Renal cortex interstitium (tissue), 15 donors: ENCODE measurements around the gene NOA1. TPM values are rescaled to one million over a fixed set of nuclear protein-coding genes. Genes with fewer than 3 reads are reported as not detected.

Experiments
- DNase-seq, 11 donors: peaks; one replicate each; pipeline ENCODE4 v3.0.0-alpha.2; 2013; ENCODE audit warnings: low read depth in 9 of 11, low spot score in 4 of 11; ENCODE audit errors: extremely low read depth in 1 of 11
- long read RNA-seq, 16 experiments: transcript quantifications; one replicate each; lab custom pipeline, GENCODE V29; 2026
- polyA plus RNA-seq, 3 donors: library from polyadenylated mRNA; unstranded; fragments of 120-200 nt; gene quantifications; one replicate each; pipeline ENCODE4 v1.2.1, GENCODE V29; 2013; ENCODE audit not compliant: insufficient read length in 3 of 3

The NOA1 gene
- 10 to 100 TPM; 22.2 to 23.9 (median 22.7) TPM for polyA plus RNA-seq
- long read RNA-seq, donor 1, transcript NOA1-201 (7 exons, 3,415 nt): major isoform, 10 of 10 reads
- long read RNA-seq, donor 1, partial matches to known transcripts: 0 of 10 reads
- long read RNA-seq, donor 1, other reads (novel, unspliced or antisense): 0 of 10 reads
- long read RNA-seq, donor 2, transcript NOA1-201 (7 exons, 3,415 nt): major isoform, 15 of 21 reads
- long read RNA-seq, donor 2, partial matches to known transcripts: 6 of 21 reads
- long read RNA-seq, donor 2, other reads (novel, unspliced or antisense): 0 of 21 reads
- long read RNA-seq, donor 3, transcript NOA1-201 (7 exons, 3,415 nt): major isoform, 30 of 30 reads
- long read RNA-seq, donor 3, partial matches to known transcripts: 0 of 30 reads
- long read RNA-seq, donor 3, other reads (novel, unspliced or antisense): 0 of 30 reads
- long read RNA-seq, donor 4, transcript NOA1-201 (7 exons, 3,415 nt): major isoform, 19 of 19 reads
- long read RNA-seq, donor 4, partial matches to known transcripts: 0 of 19 reads
- long read RNA-seq, donor 4, other reads (novel, unspliced or antisense): 0 of 19 reads
- long read RNA-seq, donor 5: 0 reads
- long read RNA-seq, donor 6, transcript NOA1-201 (7 exons, 3,415 nt): major isoform, 17 of 129 reads
- long read RNA-seq, donor 6, partial matches to known transcripts: 104 of 129 reads
- long read RNA-seq, donor 6, other reads (novel, unspliced or antisense): 8 of 129 reads
- long read RNA-seq, donor 7, transcript NOA1-201 (7 exons, 3,415 nt): major isoform, 11 of 172 reads
- long read RNA-seq, donor 7, partial matches to known transcripts: 147 of 172 reads
- long read RNA-seq, donor 7, other reads (novel, unspliced or antisense): 14 of 172 reads
- long read RNA-seq, donor 8: 0 reads
- long read RNA-seq, donor 9, transcript NOA1-201 (7 exons, 3,415 nt): major isoform, 18 of 81 reads
- long read RNA-seq, donor 9, partial matches to known transcripts: 56 of 81 reads
- long read RNA-seq, donor 9, other reads (novel, unspliced or antisense): 7 of 81 reads
- long read RNA-seq, donor 10, transcript NOA1-201 (7 exons, 3,415 nt): major isoform, 25 of 25 reads
- long read RNA-seq, donor 10, partial matches to known transcripts: 0 of 25 reads
- long read RNA-seq, donor 10, other reads (novel, unspliced or antisense): 0 of 25 reads
- long read RNA-seq, donor 11, transcript NOA1-201 (7 exons, 3,415 nt): major isoform, 12 of 12 reads
- long read RNA-seq, donor 11, partial matches to known transcripts: 0 of 12 reads
- long read RNA-seq, donor 11, other reads (novel, unspliced or antisense): 0 of 12 reads
- long read RNA-seq, donor 12, transcript NOA1-201 (7 exons, 3,415 nt): major isoform, 8 of 8 reads
- long read RNA-seq, donor 12, partial matches to known transcripts: 0 of 8 reads
- long read RNA-seq, donor 12, other reads (novel, unspliced or antisense): 0 of 8 reads
- long read RNA-seq, donor 13: 0 reads
- long read RNA-seq, donor 14, transcript NOA1-201 (7 exons, 3,415 nt): major isoform, 9 of 121 reads
- long read RNA-seq, donor 14, partial matches to known transcripts: 112 of 121 reads
- long read RNA-seq, donor 14, other reads (novel, unspliced or antisense): 0 of 121 reads
- long read RNA-seq, donor 15, transcript NOA1-201 (7 exons, 3,415 nt): major isoform, 8 of 8 reads
- long read RNA-seq, donor 15, partial matches to known transcripts: 0 of 8 reads
- long read RNA-seq, donor 15, other reads (novel, unspliced or antisense): 0 of 8 reads
- long read RNA-seq, donor 16, transcript NOA1-201 (7 exons, 3,415 nt): major isoform, 57 of 130 reads
- long read RNA-seq, donor 16, partial matches to known transcripts: 73 of 130 reads
- long read RNA-seq, donor 16, other reads (novel, unspliced or antisense): 0 of 130 reads

- DNase-seq: peak; percentile 98 to 100 (median 99)
These were observed at the start of gene NOA1 for GRCh38 chr4:56977321-56978012. TSS of gene NOA1 (minus strand) at chr4:56977606. CDS start at chr4:56977585, 21 bp downstream.

GRCh38 chr4:57023104-57023503 is 45.7 kb upstream of the NOA1 start:
- no peak for DNase-seq

- DNase-seq: no peak
These were observed 43.2 kb upstream of the NOA1 start for GRCh38 chr4:57020467-57021101.

GRCh38 chr4:57018980-57019379 is 41.6 kb upstream of the NOA1 start:
- DNase-seq: no peak

GRCh38 chr4:57013543-57014120 is 36.2 kb upstream of the NOA1 start:
- no peak for DNase-seq

GRCh38 chr4:56999751-57000150 is 22.3 kb upstream of the NOA1 start:
- DNase-seq: no peak

GRCh38 chr4:56995525-56995924 is 18.1 kb upstream of the NOA1 start:
- DNase-seq: no peak

GRCh38 chr4:56990109-56990905 is 12.9 kb upstream of the NOA1 start:
- no peak for DNase-seq

GRCh38 chr4:56986952-56987351 is 9.5 kb upstream of the NOA1 start:
- no peak for DNase-seq

- no peak for DNase-seq
These were observed 8.8 kb upstream of the NOA1 start for GRCh38 chr4:56986192-56986591.

- no peak for DNase-seq
These were observed 4.4 kb upstream of the NOA1 start for GRCh38 chr4:56981795-56982201.

- DNase-seq: no peak
These were observed 2.1 kb upstream of the NOA1 start for GRCh38 chr4:56979421-56980072.

- peak; percentile 81 to 94 (median 87) for DNase-seq
These were observed 1.4 kb upstream of the NOA1 start, which contains the start of gene POLR2B for GRCh38 chr4:56978750-56979303. TSS of gene POLR2B (plus strand) at chr4:56978896. CDS start at chr4:56978986, 90 bp downstream.

- no peak for DNase-seq
These were observed 527 bp downstream of the NOA1 start for GRCh38 chr4:56976837-56977320.
